GM18526 (cell line): ENCODE results near the gene CTTNBP2NL.

Source experiments
- POLR2A ChIP-seq: IDR thresholded peaks from 3 replicates; pipeline ENCODE4 v1.6.1; 2011; ENCODE audit not compliant: insufficient read length; ENCODE audit errors: extremely low read depth

Gene CTTNBP2NL

DNA sequence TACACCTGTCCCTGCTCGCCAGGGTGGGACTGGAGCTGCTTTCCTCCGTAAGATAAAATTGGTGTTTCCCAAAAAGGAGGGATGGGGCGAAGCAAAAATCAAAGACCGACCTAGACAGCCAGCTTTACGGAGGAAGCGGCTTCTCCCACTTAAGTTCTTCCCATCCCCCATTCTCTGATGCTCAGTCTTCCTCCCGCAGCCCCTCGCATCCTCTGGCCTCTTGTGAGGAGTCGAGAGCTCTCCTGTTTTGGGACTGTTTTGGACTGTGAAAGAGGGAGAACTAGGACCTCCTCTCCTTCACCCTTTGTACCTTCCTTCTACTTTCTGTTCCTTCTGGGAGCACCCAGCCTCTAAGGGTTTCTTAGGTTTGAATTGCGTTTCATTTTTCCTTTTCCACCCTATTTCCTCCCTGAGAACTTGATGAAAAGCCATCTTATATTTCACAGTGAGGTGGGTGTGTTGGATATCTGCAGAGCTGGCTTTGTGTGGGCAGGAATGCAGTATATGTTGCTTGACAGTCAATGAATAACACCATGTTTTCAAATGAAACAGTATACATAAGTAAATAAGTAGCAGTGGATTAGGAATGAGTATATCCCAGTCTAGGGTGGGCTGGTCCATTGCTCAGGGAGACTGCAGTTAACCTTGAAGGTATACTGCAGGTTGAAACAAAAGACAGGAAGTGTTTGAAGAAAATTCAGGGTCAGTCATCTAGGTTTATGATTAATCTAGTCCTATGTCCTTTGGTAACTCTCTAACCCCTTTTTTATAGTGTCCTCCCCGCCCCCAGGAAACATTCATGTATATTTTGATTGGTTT, 848 bp downstream of the CTTNBP2NL start:
- no peak for TF ChIP-seq POLR2A

DNA sequence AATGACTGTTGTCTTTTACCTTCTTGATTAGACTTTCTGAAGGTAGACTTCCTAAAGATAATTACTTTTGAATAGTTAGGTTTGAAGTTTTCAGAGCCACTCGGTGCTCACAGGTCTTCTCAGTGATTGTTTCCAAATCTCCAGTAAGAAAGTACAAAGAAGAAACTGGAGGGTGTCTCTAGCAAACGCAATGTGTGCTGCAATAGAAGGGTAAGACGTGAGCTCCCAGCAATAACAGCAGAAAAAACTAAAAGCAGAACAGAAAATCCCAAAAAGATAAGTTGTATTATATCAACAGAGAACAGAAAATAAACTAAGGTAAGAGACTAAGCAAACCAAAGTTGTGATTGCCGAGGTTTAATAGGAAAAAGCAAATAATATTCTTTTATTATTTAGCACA, 1.8 kb downstream of the CTTNBP2NL start:
- no peak for TF ChIP-seq POLR2A

DNA sequence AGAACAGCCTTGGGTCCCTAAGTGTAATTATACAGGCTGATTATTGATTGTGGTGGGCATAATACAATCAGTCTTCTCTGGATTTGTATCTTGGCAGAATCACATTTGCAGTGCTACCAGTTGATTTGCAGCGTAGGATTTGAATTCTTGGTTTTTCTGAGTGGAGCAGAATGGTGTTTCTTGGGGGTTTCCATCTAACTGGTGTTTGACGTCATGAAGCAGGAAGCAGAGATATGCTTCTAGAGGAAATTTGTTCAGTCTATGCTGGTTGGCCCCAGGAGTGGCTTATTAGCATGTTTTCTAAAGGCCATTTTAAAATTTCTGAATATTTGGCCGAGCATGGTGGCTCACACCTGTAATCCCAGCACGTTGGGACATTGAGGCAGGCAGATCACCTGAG, 3.4 kb downstream of the CTTNBP2NL start:
- no peak for TF ChIP-seq POLR2A

DNA sequence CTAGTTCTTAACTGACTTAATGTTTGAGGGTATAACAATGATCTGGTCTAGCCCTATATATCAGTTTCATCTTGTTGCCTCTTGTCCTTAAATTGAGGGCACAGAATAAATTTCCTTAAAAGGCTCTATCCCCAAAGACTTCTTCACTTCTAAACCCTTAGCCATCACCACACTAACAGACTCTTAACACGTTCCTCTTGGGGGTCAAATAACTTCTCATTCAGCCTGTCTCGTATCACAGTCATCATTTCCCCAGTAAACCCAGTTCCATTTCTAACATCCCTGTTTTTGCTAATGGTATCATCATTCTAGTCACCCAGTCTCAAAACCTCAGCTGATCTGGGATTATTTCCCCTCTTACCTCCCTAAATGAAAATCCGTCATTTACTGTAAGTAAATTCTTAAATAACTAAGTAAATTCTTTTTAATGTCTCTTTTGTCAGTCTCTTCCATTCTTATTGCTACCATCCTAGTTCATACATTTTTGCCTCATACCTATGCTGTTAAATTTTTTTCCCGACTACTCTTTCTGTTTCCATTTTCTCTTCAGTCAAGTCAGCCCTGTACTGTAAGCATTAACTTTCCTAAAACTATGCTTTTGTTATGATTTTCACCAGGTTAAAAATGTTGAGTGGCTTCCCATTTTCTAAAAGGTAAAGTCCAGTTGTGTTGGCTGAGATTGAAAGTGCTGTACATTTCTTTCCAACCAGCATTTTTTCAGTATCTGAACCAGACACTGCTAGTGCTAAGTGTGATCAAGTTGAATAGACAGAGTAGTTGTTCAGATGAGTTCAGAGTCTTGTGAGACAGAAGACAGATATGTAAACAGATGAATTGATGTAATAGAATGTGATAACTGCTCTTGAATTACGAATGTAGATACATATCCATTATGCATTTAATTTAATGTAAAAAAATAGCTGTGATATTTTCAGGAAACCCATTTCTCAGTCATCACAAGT, 6.9 kb downstream of the CTTNBP2NL start:
- no peak for TF ChIP-seq POLR2A

DNA sequence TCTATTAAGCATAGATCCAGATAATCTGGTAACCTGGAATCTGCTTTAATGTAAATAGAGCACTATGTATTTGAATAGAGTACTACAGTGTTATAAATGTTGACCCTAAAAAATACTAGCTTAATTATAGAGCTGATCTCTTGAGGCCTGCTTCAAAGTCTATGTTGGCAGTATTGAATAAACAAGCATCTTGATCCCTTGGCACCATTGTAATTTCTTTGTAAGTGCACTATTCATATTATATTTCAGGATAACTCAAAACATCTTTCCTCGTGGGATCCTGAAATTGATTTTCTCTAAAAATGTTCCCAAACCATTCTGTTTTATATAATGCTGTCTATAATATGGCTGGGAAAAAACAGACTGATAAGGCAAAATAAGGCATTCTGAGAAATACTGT, 10.8 kb downstream of the CTTNBP2NL start:
- no peak for TF ChIP-seq POLR2A

DNA sequence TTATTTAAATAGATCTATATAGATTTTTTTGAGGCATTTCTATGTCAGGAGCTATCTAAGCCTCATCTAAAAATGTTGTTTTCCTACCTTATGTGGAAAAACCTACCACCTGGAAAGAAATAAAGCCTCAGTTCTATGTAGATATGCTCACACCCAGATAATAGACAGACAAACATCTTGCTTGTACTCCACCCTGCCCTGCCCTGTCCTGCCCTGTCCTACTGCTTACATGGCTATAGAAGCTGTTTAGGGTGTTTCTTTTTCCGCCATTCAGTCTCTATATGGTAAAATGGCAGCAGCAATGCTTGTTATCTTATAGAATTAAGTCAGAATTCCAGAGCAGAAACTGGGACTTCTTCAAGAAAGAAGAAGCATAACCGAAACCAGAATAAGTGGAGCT, 13.4 kb downstream of the CTTNBP2NL start:
- no peak for TF ChIP-seq POLR2A

DNA sequence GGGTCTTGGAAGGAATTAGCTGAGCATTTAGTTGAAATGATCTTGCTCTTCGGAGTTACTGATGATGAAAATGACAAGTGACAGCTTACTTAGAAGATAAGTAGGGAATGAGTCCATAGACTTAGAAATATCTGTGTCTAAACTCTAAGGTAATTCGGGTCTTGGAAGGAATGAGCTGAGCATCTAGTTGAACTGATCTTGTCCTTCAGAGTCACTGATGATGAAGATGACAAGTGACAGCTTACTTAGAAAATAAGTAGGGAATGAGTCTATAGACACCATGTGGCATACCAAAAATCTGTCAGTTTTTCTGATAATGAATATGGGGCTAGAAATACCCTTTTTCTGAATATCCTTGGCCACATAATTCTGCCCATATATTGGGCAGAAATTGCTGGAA, 14.7 kb downstream of the CTTNBP2NL start:
- TF ChIP-seq POLR2A, result no peak

DNA sequence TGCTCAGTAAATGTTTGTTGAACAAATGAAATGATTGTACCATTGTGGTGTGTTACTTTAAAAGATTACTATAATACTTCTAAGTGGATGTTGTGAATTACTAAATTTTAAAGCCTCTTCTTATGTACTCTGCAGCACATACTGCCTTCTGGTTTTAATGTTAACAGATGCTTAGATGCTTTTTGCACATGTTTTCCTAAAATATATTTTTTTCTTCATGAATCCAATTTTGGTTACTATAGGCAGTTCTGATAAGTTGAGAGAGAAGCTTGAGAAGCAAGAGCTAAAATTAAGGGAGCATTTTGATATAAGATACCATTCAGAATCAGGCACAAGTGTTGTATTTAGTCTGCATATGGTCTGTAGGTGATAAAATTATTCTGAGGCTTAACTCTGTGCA, 21.3 kb downstream of the CTTNBP2NL start:
- no peak for TF ChIP-seq POLR2A

DNA sequence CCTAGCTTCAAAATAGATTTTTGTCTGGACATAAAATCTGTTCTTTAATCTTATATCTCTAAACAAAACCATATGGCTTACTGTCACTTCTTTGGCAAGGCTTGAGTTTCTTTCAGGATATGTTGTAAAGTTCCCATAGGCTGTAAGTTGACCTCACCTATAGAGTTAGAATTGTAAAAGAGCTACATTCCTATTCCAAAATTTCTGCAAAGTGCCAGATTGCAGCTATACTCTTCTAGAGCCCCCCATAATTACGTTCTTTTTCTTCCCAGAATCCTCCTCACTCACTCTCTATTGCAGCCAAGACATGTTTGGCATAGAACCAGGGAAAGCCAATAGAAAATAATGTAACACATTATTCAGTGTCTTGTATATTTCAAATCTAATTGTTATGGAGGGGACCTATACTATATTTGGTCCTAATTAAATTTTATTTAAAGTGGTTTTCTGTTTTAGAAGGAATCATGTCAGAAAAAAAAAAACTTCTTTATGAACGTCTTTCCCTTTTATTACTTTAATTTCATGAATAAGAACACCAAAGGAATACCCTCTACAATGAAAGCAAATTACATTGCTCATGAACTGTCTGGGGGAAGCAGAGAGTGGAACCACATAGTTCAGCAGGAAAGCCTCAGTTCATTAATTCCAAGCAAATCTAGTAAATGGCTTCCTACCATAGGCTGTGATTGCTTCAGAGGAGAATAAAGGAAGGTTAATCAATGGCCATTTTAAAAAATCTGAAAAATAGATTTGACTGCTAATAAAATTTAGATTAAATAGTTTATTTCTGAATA, 22.3 kb downstream of the CTTNBP2NL start:
- no peak for TF ChIP-seq POLR2A

DNA sequence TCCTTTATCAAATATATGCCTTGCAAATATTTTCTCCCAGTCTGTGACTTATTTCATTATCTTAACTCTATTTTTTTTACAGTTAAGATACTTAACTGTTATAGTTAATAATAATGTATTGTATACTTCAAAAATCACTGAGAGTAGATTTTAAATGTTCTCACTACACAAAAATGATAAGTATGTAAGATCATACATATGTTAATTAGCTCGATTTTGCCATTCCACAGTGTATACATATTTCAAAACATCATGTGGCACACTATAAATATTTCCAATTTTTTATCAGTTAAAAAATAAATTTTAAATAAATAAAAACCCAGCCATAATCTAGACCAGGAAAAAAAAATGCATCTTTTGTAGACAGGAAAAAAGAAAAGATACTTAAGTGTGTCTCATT, 27.2 kb downstream of the CTTNBP2NL start:
- TF ChIP-seq POLR2A, result no peak

DNA sequence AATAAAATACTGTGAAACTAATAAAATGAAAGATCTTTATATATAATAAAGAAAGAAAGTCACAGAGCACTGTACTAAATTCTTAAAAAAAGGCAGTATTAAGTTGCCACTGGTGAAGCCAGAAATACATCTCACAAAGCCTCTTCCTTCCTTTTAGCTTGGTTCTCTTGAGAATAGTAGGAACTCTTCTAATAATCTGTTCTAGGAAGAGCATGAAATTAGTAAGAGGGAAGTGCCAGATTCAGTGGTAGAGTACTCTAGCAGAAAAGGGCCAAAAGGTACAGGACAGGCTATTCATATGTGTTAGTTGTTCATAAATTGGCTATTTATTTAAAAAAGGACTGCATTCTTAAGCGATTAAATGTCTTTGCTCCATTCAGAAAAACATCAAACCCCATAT, 33.7 kb downstream of the CTTNBP2NL start:
- no peak for TF ChIP-seq POLR2A

DNA sequence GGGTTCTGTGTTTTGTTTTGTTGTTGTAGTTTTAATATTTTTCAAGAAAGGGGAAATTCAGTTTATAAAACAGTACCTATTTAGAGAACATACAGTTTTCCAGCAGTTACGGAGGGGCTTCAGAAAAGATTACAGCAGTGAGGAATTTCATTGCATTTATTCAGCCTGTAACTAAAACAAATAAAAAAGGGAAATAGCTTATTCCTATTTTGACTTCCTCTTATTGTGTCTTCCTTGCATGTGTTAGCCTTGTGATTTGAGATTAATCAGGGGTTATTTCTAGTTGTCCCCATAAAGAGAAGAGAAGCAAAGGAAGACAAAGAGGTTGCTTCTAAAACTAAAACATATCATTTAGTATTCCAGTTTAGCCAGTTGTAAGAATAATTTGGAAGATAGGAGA, 35.0 kb downstream of the CTTNBP2NL start:
- no peak for TF ChIP-seq POLR2A

DNA sequence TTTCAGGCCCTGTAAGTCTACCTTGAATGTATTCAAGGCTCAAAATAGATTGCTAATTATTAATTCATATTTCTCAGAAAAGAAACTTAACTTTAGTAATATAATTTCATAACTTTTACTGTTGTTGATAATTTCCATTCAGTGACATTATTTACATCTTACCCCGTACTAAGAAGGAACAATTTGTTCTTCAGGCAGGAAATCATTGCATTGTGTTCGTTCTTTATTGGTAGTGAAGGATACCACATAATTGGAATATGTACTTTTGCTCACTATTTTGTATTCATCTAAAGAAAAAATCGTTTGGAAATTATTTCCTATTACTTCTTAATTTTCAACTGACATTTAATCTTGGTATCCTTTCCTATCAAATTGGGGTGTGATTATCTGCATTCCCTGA, 39.4 kb downstream of the CTTNBP2NL start:
- TF ChIP-seq POLR2A, result no peak

DNA sequence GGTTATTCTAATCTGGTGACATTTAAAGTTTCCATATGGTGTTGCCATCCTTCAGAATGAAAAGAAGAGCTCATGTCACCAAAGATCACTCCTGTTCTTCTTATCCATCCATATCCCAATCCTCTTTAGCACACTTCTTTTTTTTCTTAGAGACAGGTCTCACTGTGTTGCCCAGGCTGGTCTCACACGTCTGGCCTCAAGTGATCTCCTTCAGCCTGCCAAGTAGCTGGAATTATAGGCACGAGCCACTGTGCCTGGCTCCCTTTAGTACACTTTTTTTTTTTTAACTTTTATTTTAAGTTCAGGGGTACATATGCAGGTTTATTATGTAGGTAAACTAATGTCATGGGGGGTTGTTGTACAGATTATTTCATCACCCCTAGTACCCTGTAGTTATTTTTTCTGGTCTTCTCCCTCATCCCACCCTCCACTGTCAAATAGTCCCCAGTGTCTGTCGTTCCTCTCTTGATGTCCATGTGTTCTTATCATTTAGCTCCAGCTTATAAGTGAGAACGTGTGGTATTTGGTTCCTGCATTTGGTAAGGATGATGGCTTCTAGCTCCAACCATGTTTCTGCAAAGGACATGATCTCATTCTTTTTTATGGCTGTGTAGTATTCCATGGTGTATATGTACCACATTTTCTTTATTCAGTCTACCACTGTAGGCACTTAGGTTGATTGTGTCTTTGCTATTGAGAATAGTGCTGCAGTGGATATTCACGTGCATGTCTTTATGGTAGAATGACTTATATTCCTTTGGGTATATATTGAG, 40.6 kb downstream of the CTTNBP2NL start:
- TF ChIP-seq POLR2A, result no peak

DNA sequence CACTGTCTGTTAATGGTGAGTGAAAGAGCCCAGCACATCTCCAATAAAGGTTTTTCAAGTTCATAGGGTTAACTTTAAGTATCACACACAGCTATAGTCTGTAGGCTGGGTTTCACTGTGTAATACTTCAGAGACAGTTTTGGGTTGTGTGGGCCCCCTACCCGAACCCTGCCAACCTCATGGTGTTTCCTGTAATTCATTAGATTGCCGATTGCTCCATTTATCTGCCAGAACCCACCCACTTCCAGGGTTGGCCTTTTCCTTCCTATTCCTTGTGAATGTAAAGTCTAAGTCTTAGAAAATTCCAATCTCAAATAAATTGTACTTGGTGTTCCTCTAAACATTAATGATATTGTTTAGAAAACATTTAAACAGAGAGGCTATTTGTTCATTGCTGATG, 43.6 kb downstream of the CTTNBP2NL start:
- no peak for TF ChIP-seq POLR2A
